Fibroblast of lung (primary cell): ENCODE data around the gene ANKS1A.

Source experiments
- EZH2 ChIP-seq: IDR thresholded peaks from 2 replicates; pipeline ENCODE4 v1.5.1; 2012; ENCODE audit warnings: low read length, control low read depth, mild to moderate bottlenecking; ENCODE audit errors: missing control alignments
- TF ChIP-seq, protein P1 (sequence below), 2 donors: IDR thresholded peaks in 1 of 2; conservative IDR thresholded peaks in 1 of 2; 1 replicate in 1 of 2; 2 replicates in 1 of 2; pipeline ENCODE4 v1.5.1; 2011 to 2012; ENCODE audit warnings: low read length in 2 of 2, control low read depth in 1 of 2, inconsistent platforms in 1 of 2, low read depth in 1 of 2, mild to moderate bottlenecking in 1 of 2

DNA sequence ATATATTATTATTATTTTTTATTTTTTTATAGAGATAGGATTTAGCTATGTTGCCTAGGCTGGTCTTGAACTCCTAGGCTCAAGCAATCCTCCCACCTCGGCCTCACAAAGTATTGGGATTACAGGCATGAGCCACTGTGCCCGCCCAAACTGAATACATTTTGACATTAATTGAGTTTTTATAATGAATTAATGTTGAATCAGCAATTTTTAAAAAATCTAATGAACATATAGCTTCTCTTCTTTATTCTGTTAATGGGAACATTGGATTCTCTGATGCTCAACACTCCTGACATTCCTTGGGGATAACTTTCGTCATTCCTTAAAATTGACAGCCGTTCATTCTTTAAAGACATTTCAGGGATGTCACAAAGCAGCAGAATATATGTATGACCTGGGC lies 52.4 kb downstream of the ANKS1A start:
- TF ChIP-seq, protein P1, sequence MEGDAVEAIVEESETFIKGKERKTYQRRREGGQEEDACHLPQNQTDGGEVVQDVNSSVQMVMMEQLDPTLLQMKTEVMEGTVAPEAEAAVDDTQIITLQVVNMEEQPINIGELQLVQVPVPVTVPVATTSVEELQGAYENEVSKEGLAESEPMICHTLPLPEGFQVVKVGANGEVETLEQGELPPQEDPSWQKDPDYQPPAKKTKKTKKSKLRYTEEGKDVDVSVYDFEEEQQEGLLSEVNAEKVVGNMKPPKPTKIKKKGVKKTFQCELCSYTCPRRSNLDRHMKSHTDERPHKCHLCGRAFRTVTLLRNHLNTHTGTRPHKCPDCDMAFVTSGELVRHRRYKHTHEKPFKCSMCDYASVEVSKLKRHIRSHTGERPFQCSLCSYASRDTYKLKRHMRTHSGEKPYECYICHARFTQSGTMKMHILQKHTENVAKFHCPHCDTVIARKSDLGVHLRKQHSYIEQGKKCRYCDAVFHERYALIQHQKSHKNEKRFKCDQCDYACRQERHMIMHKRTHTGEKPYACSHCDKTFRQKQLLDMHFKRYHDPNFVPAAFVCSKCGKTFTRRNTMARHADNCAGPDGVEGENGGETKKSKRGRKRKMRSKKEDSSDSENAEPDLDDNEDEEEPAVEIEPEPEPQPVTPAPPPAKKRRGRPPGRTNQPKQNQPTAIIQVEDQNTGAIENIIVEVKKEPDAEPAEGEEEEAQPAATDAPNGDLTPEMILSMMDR (conservative IDR thresholded peaks at IDR 0.05 in 1 of 2, IDR thresholded peaks at IDR 0.05 in 1 of 2; ENCODE audit: low read depth in 1 of 2, low read length in 2 of 2): no peak
- TF ChIP-seq EZH2: no peak
